Spinal cord (tissue), 10 donors: ENCODE data around the gene PRRX1. TPM values are rescaled to one million over a fixed set of nuclear protein-coding genes. Genes with fewer than 3 reads are reported as not detected.

Experiments
- DNase-seq, 6 donors: peaks; one replicate each; pipeline versions ENCODE4 v3.0.0 to v3.0.0-alpha.2; 2013 to 2015; ENCODE audit warnings: low spot score in 6 of 6, low read depth in 4 of 6
- H3K27ac ChIP-seq: one replicate; pipeline ENCODE4 v1.5.1; 2013; ENCODE audit warnings: low read depth, low read length, control low read depth
- H3K27me3 ChIP-seq: one replicate; pipeline ENCODE4 v1.6.1; 2013; ENCODE audit warnings: low read length; ENCODE audit not compliant: control insufficient read depth, insufficient read depth
- H3K36me3 ChIP-seq: one replicate; pipeline ENCODE4 v1.6.1; 2013; ENCODE audit warnings: low read length; ENCODE audit not compliant: control insufficient read depth, insufficient read depth
- H3K4me1 ChIP-seq: one replicate; pipeline ENCODE4 v1.6.1; 2013; ENCODE audit warnings: low read length; ENCODE audit not compliant: control insufficient read depth, insufficient read depth
- H3K4me3 ChIP-seq: one replicate; pipeline ENCODE4 v1.5.1; 2013; ENCODE audit warnings: low read depth, low read length, control low read depth
- H3K9me3 ChIP-seq: one replicate; pipeline ENCODE4 v1.6.1; 2013; ENCODE audit warnings: low read length; ENCODE audit not compliant: control insufficient read depth, insufficient read depth
- WGBS: methylation state at CpG from one replicate; pipeline ENCODE4 v1.1.5; 2013; ENCODE audit warnings: missing lambda C conversion rate; ENCODE audit not compliant: insufficient coverage; 5-methylcytosine and 5-hydroxymethylcytosine counted together
- long read RNA-seq, 4 donors: transcript quantifications; one replicate each; lab custom pipeline, GENCODE V29; 2026
- polyA plus RNA-seq, 2 donors: library from polyadenylated mRNA; unstranded; fragments of 120-200 nt; gene quantifications; one replicate each; pipeline ENCODE4 v1.2.1, GENCODE V29; 2013; ENCODE audit not compliant: insufficient read length in 2 of 2
- total RNA-seq, 2 donors: library from RNA; depleted of rRNA in 1 of 2; stranded (reverse); fragments of 120-200 nt in 1 of 2; fragments of >200 nt in 1 of 2; gene quantifications; one replicate each; pipeline versions ENCODE4 v1.2.3 to v1.2.4, GENCODE V29; 2013 to 2014
- donor health status: healthy.

Gene PRRX1
- total RNA-seq: 10 to 100 TPM; 61.3 to 73.7 TPM
- polyA plus RNA-seq: 10 to 100 TPM in 1 of 2 donors, 1 to 10 TPM in 1; 4.5 to 11.3 TPM
- long read RNA-seq, donor 1, full-length matches to known transcripts: 3 of 3 reads
- long read RNA-seq, donor 1, partial matches to known transcripts: 0 of 3 reads
- long read RNA-seq, donor 1, other reads (novel, unspliced or antisense): 0 of 3 reads
- long read RNA-seq, donor 2: 0 reads
- long read RNA-seq, donor 3, full-length matches to known transcripts: 2 of 2 reads
- long read RNA-seq, donor 3, partial matches to known transcripts: 0 of 2 reads
- long read RNA-seq, donor 3, other reads (novel, unspliced or antisense): 0 of 2 reads
- long read RNA-seq, donor 4: 0 reads

DNA sequence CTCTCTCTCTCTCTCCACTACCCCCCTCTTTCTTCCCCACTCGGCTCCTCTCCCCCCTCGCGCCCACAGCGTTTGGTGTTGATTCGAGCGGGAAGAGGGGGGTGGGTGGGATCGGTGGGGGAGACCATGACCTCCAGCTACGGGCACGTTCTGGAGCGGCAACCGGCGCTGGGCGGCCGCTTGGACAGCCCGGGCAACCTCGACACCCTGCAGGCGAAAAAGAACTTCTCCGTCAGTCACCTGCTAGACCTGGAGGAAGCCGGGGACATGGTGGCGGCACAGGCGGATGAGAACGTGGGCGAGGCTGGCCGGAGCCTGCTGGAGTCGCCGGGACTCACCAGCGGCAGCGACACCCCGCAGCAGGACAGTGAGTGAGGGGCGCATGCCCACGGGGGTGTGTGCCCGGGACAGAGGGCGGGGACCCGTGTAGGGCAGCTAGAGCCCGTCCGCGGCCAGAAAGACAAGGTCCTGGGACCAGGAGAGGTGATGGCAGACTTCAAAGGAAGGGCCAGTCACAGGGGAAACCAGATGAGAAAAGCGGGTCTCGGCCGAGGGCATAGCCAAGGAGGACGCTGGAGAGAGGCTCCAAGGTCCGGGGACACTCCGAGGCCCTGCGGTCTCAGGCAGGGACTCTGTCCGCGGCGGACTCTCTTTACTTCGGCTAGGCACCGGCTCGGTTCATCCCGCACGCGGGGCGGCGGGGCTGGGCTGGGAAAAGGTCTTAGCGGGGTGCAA, at the start of gene PRRX1:
Gene PRRX1, plus strand, starts transcription at position 39 of the 735 bp plus-strand sequence. Its CDS starts 88 bp downstream, at position 127.
- H3K4me1 ChIP-seq: peaks cover 59% of the 10 kb centered on the region
- peaks cover 100% of the 10 kb centered on the region for H3K27me3 ChIP-seq
- H3K9me3 ChIP-seq: no peaks in the 10 kb centered on the region
- WGBS: under 1% methylated on average over 50 of the region's 56 CpGs
- no peaks in the 10 kb centered on the region for H3K36me3 ChIP-seq
- DNase-seq: peak in 1 of 6 donors; percentile 61
- H3K27ac ChIP-seq: peak within 1 kb of the TSS; percentile 82
- H3K4me3 ChIP-seq: peak within 1 kb of the TSS; percentile 66

DNA sequence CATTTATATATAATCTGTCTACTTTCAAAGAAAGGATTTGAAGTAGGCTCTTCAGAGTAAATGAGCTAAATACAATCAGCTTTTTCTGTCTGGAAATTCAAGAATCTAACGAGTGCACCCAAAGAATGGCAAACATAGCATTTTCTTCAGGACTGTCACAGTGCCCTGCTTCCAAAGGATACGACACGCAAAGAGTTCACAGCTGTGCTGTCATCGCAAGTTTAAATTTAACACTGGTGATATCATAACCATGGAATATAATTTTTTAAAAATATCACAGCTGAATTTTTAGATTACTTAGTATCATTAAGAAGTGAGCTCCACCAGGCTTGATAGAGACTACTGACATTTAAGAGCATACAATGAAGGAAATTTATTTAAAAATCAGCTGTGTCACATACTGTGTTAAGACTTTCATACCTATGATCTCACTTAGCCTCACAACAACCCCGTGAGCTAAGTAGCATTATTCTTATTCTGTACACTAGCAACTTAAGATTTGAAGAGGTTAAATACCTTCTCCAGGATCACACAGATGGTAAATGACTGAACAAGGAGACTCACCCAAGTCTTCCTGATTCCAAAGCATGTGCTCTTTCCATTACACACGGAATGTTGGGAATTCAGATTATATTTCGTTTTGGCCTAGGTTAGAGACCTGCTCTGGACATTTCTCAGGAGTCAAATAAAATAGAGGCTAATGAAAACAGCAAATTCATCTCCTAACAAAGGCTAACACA, 46.2 kb upstream of the PRRX1 start:
- no peak overlapping the region for H3K27ac ChIP-seq
- no peaks in the 10 kb centered on the region for H3K36me3 ChIP-seq
- no peaks in the 10 kb centered on the region for H3K4me1 ChIP-seq
- no peak overlapping the region for H3K4me3 ChIP-seq
- no peaks in the 10 kb centered on the region for H3K9me3 ChIP-seq
- no peaks in the 10 kb centered on the region for H3K27me3 ChIP-seq
- 92% methylated on average over 2 of the region's 7 CpGs for WGBS
- peak in 1 of 6 donors; percentile 43 for DNase-seq

DNA sequence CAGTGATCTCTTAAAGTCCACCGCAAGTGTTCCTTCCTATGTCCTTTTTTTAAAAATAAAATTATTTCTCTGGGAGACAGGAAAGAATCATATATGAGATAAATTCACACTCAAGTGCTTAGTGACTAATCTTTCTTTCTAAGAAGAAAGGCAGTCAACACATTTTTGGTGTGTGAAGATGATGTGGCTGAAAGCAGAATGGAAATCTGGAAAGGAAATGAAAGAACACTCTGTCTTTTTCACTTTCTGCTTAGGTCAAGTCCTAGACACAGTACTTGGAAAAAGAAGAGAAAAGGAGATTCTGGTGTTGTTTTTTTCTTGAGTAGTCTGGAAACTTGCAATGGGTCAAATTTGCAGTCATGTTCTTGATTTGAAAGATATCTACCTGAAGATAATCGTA, 45.5 kb upstream of the PRRX1 start:
- WGBS: no CpG with 5 or more reads among the region's 2 CpGs
- Histone ChIP-seq H3K4me3 (no peak overlapping the region), H3K4me1 (no peaks in the 10 kb centered on the region), H3K9me3 (no peaks in the 10 kb centered on the region), H3K27ac (no peak overlapping the region), H3K36me3 (no peaks in the 10 kb centered on the region), H3K27me3 (no peaks in the 10 kb centered on the region)
- no peak for DNase-seq

DNA sequence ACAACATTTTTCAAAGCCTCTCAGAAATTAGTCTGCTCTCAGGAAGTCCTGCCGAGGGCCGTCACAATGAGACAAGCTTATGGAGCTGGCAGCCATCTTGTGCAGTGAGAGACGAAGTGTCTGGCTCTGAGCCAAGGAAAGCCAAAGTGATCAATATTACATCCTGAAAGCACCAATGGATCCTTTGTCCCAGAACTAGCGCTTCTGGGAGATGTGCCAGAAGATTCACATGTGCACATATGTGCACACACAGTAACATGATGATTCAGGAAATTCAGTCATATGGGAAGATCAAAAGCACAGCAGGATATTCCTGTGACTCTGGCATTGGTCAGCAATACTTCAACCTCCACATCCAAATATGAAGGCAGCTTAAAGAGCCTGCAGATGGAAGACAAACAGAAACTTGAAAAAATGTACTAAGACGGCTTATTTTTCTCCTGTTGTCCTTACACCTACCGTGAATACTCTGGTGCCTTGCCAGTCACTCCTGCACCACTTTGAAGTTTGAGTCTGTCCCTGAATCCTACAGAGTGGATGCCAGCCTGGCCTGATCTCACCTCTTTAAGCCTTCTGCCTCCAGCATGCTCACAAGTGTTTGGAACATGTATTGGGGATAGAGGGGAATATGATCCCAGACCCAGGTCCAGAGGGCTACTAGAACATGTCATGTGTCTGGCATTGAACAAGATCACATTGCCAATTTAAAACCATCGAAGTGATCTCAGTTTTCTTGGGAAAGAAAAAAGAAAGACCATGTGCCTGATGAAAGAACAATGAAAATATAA, 44.5 kb upstream of the PRRX1 start:
- Histone ChIP-seq H3K4me1 (no peaks in the 10 kb centered on the region), H3K4me3 (no peak overlapping the region), H3K36me3 (no peaks in the 10 kb centered on the region), H3K27ac (no peak overlapping the region), H3K27me3 (no peaks in the 10 kb centered on the region), H3K9me3 (no peaks in the 10 kb centered on the region)
- 28% methylated on average over 5 of the region's 7 CpGs for WGBS
- DNase-seq: peak in 3 of 6 donors; percentile 7 to 56 (median 55)

DNA sequence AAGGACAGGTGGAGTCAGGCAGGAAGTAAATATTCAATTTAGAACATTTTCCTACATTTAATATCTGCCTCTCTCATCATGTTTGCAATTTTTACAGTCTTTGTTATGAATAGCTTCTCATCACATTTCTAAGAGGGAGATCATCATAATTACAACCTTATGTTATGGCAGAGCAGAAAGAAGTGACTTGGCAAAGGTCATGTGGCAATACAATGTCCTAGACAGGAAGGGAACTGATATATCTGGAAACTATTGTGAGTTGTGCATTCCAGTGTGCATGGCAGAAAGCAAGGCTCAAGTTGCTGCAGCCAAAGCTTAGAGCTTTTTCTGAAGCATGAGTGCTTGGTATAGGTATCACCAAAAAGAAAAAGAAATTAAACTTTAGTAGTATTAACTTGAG, 43.8 kb upstream of the PRRX1 start:
- Histone ChIP-seq H3K9me3 (no peaks in the 10 kb centered on the region), H3K4me3 (no peak overlapping the region), H3K36me3 (no peaks in the 10 kb centered on the region), H3K27me3 (no peaks in the 10 kb centered on the region), H3K4me1 (no peaks in the 10 kb centered on the region), H3K27ac (no peak overlapping the region)
- no peak for DNase-seq

DNA sequence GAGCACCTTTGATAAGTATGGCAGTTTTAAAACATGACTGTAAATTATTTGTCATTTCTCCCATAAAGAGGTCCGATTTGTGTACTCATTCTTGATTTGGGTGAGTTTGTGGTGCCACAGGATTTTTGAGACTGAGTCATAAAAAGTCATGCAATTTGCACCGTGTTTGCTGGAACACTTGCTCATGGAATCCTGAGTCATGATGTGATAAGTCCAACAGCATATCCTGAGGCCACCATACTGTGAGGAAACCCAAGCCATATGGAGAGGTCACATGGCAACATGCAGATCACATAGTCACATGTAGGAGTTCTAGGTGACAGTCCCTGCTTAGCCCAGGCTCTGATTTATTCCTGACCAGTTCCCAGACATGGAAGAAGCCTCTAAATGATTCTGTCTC, 40.8 kb upstream of the PRRX1 start:
- Histone ChIP-seq H3K4me1 (no peaks in the 10 kb centered on the region), H3K36me3 (no peaks in the 10 kb centered on the region), H3K27me3 (no peaks in the 10 kb centered on the region), H3K27ac (no peak overlapping the region), H3K4me3 (no peak overlapping the region), H3K9me3 (no peaks in the 10 kb centered on the region)
- no peak for DNase-seq
- 86% methylated on average over 1 of the region's 2 CpGs for WGBS

DNA sequence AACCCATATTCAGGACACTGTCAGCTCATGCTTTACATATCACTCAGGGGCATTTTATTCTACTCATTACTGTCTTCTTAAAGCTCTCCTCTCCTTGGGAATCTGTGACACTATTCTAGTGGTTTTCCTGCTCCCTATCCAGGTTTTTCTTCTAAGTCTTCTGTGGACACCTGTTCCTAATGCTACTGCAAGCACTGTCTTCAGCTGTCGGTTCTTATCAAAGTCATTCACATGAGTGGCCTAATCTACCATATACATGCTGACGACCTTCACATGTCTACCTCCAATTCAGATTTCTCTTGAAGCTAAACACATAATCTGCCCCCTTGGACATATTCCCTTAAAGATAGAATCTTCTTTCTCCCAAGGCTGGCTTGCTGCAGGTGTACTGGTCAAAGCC, 39.8 kb upstream of the PRRX1 start:
- WGBS: 94% methylated on average over 2 of the region's 2 CpGs
- H3K9me3 ChIP-seq: no peaks in the 10 kb centered on the region

DNA sequence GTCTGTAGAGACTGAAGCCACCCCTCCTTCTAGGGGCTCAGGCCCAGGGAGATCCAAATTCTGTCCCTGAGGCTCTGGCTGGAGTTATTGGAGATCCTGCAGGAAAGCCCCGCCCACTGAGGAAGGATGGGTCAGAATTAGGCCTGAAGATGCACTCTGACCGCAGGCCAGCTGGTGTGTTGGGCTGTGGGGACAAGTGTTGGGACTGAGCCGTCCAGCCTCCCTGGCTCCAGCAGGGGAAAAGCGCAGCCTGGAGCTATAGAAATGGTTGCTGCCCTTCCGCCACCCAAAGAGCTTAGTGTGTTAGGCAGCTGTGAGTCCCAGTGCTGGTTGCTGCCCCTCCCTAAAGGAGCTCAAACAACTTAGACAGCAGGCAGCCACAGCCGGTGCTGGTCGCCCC, 33.0 kb upstream of the PRRX1 start:
- Histone ChIP-seq H3K9me3 (no peaks in the 10 kb centered on the region), H3K4me1 (no peaks in the 10 kb centered on the region), H3K27ac (no peak overlapping the region), H3K27me3 (no peaks in the 10 kb centered on the region), H3K36me3 (no peaks in the 10 kb centered on the region), H3K4me3 (no peak overlapping the region)
- DNase-seq: no peak
- 84% methylated on average over 7 of the region's 7 CpGs for WGBS

More for the DNA sequence above, 39.8 kb upstream of the PRRX1 start:
- Histone ChIP-seq H3K36me3 (no peaks in the 10 kb centered on the region), H3K27me3 (no peaks in the 10 kb centered on the region), H3K27ac (no peak overlapping the region), H3K4me3 (no peak overlapping the region), H3K4me1 (no peaks in the 10 kb centered on the region)
- DNase-seq: no peak

DNA sequence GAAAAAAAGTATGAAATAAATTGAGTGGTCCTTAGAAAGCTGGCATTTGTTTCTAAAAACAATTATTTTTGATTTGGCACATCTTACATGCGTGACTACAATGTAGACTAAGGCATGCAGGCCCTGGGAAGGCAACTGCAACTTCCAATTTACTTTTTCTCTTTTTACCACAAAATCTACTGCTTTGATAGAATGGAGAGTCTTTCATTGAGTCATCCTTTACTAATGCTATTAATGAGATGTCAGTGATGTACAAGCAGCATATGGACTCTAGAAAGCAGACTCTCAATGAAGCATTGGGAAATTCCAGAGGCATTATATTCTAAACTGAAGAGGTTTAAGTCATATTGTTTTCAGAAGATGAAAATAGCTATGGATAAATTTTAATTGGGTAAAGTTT, 29.6 kb upstream of the PRRX1 start:
- H3K4me1 ChIP-seq: no peaks in the 10 kb centered on the region
- no peak overlapping the region for H3K27ac ChIP-seq
- H3K27me3 ChIP-seq: no peaks in the 10 kb centered on the region
- H3K36me3 ChIP-seq: no peaks in the 10 kb centered on the region
- no peaks in the 10 kb centered on the region for H3K9me3 ChIP-seq
- DNase-seq: no peak
- no peak overlapping the region for H3K4me3 ChIP-seq
- WGBS: no CpG with 5 or more reads among the region's 1 CpG
